SK-N-SH (cell line): Measurements from ENCODE around the gene TRIM40. TPM values are rescaled to one million over a fixed set of nuclear protein-coding genes. Genes with fewer than 3 reads are reported as not detected.

Source experiments
- CTCF ChIA-PET: fragments of 300-600, 350-600 bp; formaldehyde crosslinking; extraction: SDS; loops from one replicate; lab custom pipeline; 2021; lab: Yijun Ruan, JAX
- POLR2A ChIA-PET: fragments of 350-600 bp; sonication (Branson Sonifier 250); formaldehyde crosslinking; extraction: SDS; loops from one replicate; lab custom pipeline; 2020; ENCODE audit warnings: antibody characterized with exemption, inconsistent platforms; lab: Yijun Ruan, JAX
- DNase-seq: peaks from one replicate; pipeline ENCODE4 v3.0.0; 2012
- H2AFZ ChIP-seq: fragments of 200-600 bp; sonication (generic); 2 replicates; pipeline ENCODE4 v1.8.1; 2016; ENCODE audit warnings: antibody characterized with exemption, mild to moderate bottlenecking, low read depth
- H3F3A ChIP-seq: fragments of 200-600 bp; sonication (generic); replicated peaks from 2 replicates; pipeline ENCODE3; 2016; ENCODE audit warnings: antibody characterized with exemption, mild to moderate bottlenecking; ENCODE audit not compliant: insufficient read depth
- H3K27ac ChIP-seq, 2 experiments: fragments of 200-500 bp in 1 of 2; fragments of 200-600 bp in 1 of 2; sonication (Bioruptor generic) in 1 of 2; sonication (generic), shearing (Covaris generic) in 1 of 2; 2 replicates each; pipeline versions ENCODE4 v1.5.1 to v1.6.1; 2014 to 2016; ENCODE audit warnings: low read depth in 2 of 2, inconsistent platforms in 1 of 2, low read length in 1 of 2, mild to moderate bottlenecking in 1 of 2, mixed read lengths in 1 of 2
- H3K27me3 ChIP-seq: fragments of 200-600 bp; sonication (generic), shearing (Covaris generic); 2 replicates; pipeline ENCODE4 v1.6.1; 2016; ENCODE audit warnings: mixed run types; ENCODE audit not compliant: insufficient read depth
- H3K36me3 ChIP-seq, 2 experiments: fragments of 200-500 bp in 1 of 2; fragments of 200-600 bp in 1 of 2; sonication (Bioruptor generic) in 1 of 2; sonication (generic) in 1 of 2; replicated peaks in 1 of 2; 2 replicates each; pipeline versions ENCODE3 to v1.5.1; 2014 to 2016; ENCODE audit warnings: low read length in 1 of 2, mild to moderate bottlenecking in 1 of 2; ENCODE audit not compliant: insufficient read depth in 2 of 2, control insufficient read depth in 1 of 2
- H3K4me1 ChIP-seq, 2 experiments: fragments of 200-500 bp in 1 of 2; fragments of 200-600 bp in 1 of 2; sonication (Bioruptor generic) in 1 of 2; sonication (generic), shearing (Covaris generic) in 1 of 2; 2 replicates each; pipeline versions ENCODE4 v1.5.1 to v1.6.1; 2014 to 2016; ENCODE audit warnings: low read depth in 1 of 2, low read length in 1 of 2, mixed run types in 1 of 2; ENCODE audit not compliant: insufficient read depth in 2 of 2, control insufficient read depth in 1 of 2
- H3K4me2 ChIP-seq: fragments of 200-600 bp; sonication (generic), shearing (Covaris generic); 2 replicates; pipeline ENCODE4 v1.6.1; 2017; ENCODE audit warnings: mixed run types
- H3K4me3 ChIP-seq, 2 experiments: fragments of 200-500 bp in 1 of 2; fragments of 200-600 bp in 1 of 2; sonication (Bioruptor generic) in 1 of 2; sonication (generic), shearing (Covaris generic) in 1 of 2; 2 replicates each; pipeline versions ENCODE4 v1.5.1 to v1.8.1; 2014 to 2016; ENCODE audit warnings: low read depth in 2 of 2, inconsistent platforms in 1 of 2, low read length in 1 of 2, mild to moderate bottlenecking in 1 of 2, mixed read lengths in 1 of 2, moderate library complexity in 1 of 2
- H3K79me2 ChIP-seq: fragments of 200-600 bp; sonication (generic); 2 replicates; pipeline ENCODE4 v1.8.1; 2017; ENCODE audit warnings: mild to moderate bottlenecking; ENCODE audit not compliant: insufficient read depth
- H3K9ac ChIP-seq: fragments of 200-600 bp; sonication (generic); 2 replicates; pipeline ENCODE4 v1.6.1; 2017; ENCODE audit warnings: mixed run types
- H3K9me2 ChIP-seq: fragments of 200-600 bp; sonication (generic); 2 replicates; pipeline ENCODE4 v1.6.1; 2017; ENCODE audit warnings: mixed run types
- H3K9me3 ChIP-seq: fragments of 200-600 bp; sonication (generic); 2 replicates; pipeline ENCODE4 v1.6.1; 2017; ENCODE audit warnings: mixed run types, mild to moderate bottlenecking, moderate library complexity
- H4K20me1 ChIP-seq: fragments of 200-600 bp; sonication (generic); 2 replicates; pipeline ENCODE4 v1.6.1; 2017; ENCODE audit warnings: mild to moderate bottlenecking, mixed run types; ENCODE audit not compliant: insufficient read depth
- ELF1 ChIP-seq: IDR thresholded peaks from 2 replicates; pipeline ENCODE4 v1.4.0; 2012
- EP300 ChIP-seq, 2 experiments: IDR thresholded peaks; 2 replicates each; pipeline versions ENCODE4 v1.4.0 to v1.6.1; 2012; ENCODE audit warnings: borderline replicate concordance in 1 of 2, low read depth in 1 of 2, low read length in 1 of 2
- EZH2phosphoT487 ChIP-seq: fragments of 200-600 bp; sonication (generic); IDR thresholded peaks from 2 replicates; pipeline ENCODE4 v1.6.1; 2017; ENCODE audit warnings: low read depth, mixed run types, mild to moderate bottlenecking, antibody characterized with exemption, moderate library complexity, borderline replicate concordance
- FOSL2 ChIP-seq: IDR thresholded peaks from 2 replicates; pipeline ENCODE4 v1.4.0; 2012; ENCODE audit warnings: low read depth, mild to moderate bottlenecking, moderate library complexity, borderline replicate concordance
- FOXJ3 ChIP-seq: sonication (generic); formaldehyde crosslinking; IDR thresholded peaks from 2 replicates; pipeline ENCODE4 v1.5.1; 2020; ENCODE audit warnings: mild to moderate bottlenecking, missing genetic modification reagents
- GABPA ChIP-seq: IDR thresholded peaks from 2 replicates; pipeline ENCODE4 v1.4.0; 2012; ENCODE audit warnings: low read depth, mild to moderate bottlenecking
- GATA2 ChIP-seq: sonication (generic); formaldehyde crosslinking; IDR thresholded peaks from 2 replicates; pipeline ENCODE4 v1.5.0; 2020; ENCODE audit warnings: mild to moderate bottlenecking, missing genetic modification reagents
- MEF2A ChIP-seq: IDR thresholded peaks from 2 replicates; pipeline ENCODE4 v1.4.0; 2012; ENCODE audit warnings: low read depth, borderline replicate concordance
- NRF1 ChIP-seq: IDR thresholded peaks from 2 replicates; pipeline ENCODE4 v1.6.1; 2012; ENCODE audit warnings: low read depth, mild to moderate bottlenecking, low read length
- RAD21 ChIP-seq: IDR thresholded peaks from 2 replicates; pipeline ENCODE4 v1.6.1; 2012; ENCODE audit warnings: mild to moderate bottlenecking, low read length
- RCOR1 ChIP-seq: fragments of 150-350 bp; IDR thresholded peaks from 2 replicates; pipeline ENCODE4 v1.6.1; 2017; ENCODE audit warnings: antibody characterized with exemption, low read length
- RFX5 ChIP-seq: IDR thresholded peaks from 2 replicates; pipeline ENCODE4 v1.6.1; 2012; ENCODE audit warnings: mild to moderate bottlenecking, improper control_type of control experiment, low read length
- SMC3 ChIP-seq: IDR thresholded peaks from 2 replicates; pipeline ENCODE4 v1.6.1; 2012; ENCODE audit warnings: low read depth, low read length, improper control_type of control experiment
- TCF12 ChIP-seq: IDR thresholded peaks from 2 replicates; pipeline ENCODE4 v1.4.0; 2012
- WGBS: methylation state at CpG from one replicate; pipeline ENCODE4 v1.1.6; 2017; ENCODE audit warnings: low lambda C conversion rate; 5-methylcytosine and 5-hydroxymethylcytosine counted together
- polyA plus RNA-seq, 3 experiments: library from polyadenylated mRNA; depleted of rRNA; stranded (reverse); fragments of >200 nt; gene quantifications; 2 replicates each; pipeline ENCODE4 v1.2.3, GENCODE V29; 2012
- TF ChIP-seq, protein P1 (sequence below): IDR thresholded peaks from 2 replicates; pipeline ENCODE4 v1.4.0; 2012; ENCODE audit warnings: low read depth
- TF ChIP-seq, protein P2 (sequence below): fragments of 200-600 bp; sonication (generic); IDR thresholded peaks from 2 replicates; pipeline ENCODE4 v1.6.1; 2017; ENCODE audit warnings: antibody characterized with exemption, mild to moderate bottlenecking, moderate library complexity
- TF ChIP-seq, protein P3 (sequence below): IDR thresholded peaks from 2 replicates; pipeline ENCODE4 v1.4.0; 2012; ENCODE audit warnings: low read depth, borderline replicate concordance
- TF ChIP-seq, protein P4 (sequence below): fragments of 150-350 bp; IDR thresholded peaks from 2 replicates; pipeline ENCODE4 v1.6.1; 2016; ENCODE audit warnings: mild to moderate bottlenecking, low read depth, low read length
- TF ChIP-seq, protein P5 (sequence below): IDR thresholded peaks from 2 replicates; pipeline ENCODE4; 2012
- TF ChIP-seq, protein P6 (sequence below): fragments of 150-350 bp; IDR thresholded peaks from 2 replicates; pipeline ENCODE4 v1.6.1; 2017; ENCODE audit warnings: antibody characterized with exemption, low read length, low read depth, borderline replicate concordance

Gene TRIM40
- polyA plus RNA-seq, 1 of the 3 experiments (the other 2 are of a cell fraction), result not detected

DNA sequence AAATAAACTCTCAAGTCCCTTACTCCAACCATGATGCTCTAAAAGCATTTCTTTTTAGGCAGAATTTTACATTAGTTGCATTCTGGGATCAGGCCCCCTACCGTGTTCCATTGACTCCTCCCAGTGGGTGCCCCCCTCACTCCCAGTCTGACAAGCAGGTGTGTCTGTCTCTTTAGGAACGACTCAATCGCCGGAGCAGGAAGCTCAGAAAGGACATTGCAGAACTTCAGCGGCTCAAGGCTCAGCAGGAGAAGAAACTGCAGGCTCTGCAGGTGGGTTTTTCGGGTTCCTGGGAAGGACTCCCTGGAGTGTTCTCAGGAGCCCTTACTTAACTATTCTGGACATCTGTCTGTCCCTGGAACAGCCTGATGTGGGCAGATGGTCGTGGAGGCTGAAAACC, 9.9 kb downstream of the TRIM40 start (continued):
- TF ChIP-seq EP300 (IDR thresholded peaks at IDR 0.05; ENCODE audit: borderline replicate concordance in 1 of 2, low read depth in 1 of 2, low read length in 1 of 2), result no peak
- no peak for TF ChIP-seq GATA2 (CRISPR knock-in tag)
- TF ChIP-seq, protein P1, sequence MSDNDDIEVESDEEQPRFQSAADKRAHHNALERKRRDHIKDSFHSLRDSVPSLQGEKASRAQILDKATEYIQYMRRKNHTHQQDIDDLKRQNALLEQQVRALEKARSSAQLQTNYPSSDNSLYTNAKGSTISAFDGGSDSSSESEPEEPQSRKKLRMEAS, result no peak
- TF ChIP-seq, protein P2, sequence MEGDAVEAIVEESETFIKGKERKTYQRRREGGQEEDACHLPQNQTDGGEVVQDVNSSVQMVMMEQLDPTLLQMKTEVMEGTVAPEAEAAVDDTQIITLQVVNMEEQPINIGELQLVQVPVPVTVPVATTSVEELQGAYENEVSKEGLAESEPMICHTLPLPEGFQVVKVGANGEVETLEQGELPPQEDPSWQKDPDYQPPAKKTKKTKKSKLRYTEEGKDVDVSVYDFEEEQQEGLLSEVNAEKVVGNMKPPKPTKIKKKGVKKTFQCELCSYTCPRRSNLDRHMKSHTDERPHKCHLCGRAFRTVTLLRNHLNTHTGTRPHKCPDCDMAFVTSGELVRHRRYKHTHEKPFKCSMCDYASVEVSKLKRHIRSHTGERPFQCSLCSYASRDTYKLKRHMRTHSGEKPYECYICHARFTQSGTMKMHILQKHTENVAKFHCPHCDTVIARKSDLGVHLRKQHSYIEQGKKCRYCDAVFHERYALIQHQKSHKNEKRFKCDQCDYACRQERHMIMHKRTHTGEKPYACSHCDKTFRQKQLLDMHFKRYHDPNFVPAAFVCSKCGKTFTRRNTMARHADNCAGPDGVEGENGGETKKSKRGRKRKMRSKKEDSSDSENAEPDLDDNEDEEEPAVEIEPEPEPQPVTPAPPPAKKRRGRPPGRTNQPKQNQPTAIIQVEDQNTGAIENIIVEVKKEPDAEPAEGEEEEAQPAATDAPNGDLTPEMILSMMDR, result no peak
- TF ChIP-seq, all 33 proteins: peak for 0

DNA sequence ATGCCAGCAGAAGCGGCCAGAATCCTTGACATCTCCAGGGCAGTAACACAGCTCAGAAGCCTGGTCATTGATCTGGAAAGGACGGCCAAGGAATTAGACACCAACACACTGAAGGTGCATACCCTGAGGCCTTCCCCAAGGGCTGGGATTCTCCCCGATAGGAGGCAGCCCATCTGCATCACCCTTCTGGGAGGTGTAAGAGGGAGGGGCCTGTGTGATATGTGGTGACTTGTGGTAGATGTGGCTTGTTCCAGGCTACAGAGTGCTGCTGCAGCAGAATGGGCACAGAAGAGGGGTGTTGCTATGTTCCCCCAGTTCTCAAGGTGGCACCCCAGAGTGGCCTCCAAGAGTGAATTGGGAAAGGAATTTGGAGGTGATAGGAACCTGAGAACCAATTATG, 11.2 kb downstream of the TRIM40 start:
- H3K4me1 ChIP-seq, result peaks cover 0 to 6% of the 10 kb centered on the region in 2 experiments; a peak in 2 of 4 replicates
- DNase-seq, result no peak
- H3K9me3 ChIP-seq, result no peaks in the 10 kb centered on the region
- no peak overlapping the region for H3K4me2 ChIP-seq
- H3K27me3 ChIP-seq, result peaks cover 19% of the 10 kb centered on the region
- ChIA-PET POLR2A (no interaction called here), CTCF (interaction anchor here (0.5 to 9.3 kb wide), 5 partner anchors 16 to 474 kb away, joined by 3 to 91 read pairs (median 4); no protein-coding TSS in a partner anchor)
- H4K20me1 ChIP-seq, result no peaks in the 10 kb centered on the region
- no peaks in the 10 kb centered on the region for H3K36me3 ChIP-seq
- no peak overlapping the region for H3K4me3 ChIP-seq
- H3K9me2 ChIP-seq, result no peaks in the 10 kb centered on the region
- H3F3A ChIP-seq, result no peaks in the 10 kb centered on the region
- 14% methylated on average over 1 of the region's 3 CpGs for WGBS
- no peak overlapping the region for H3K9ac ChIP-seq
- H2AFZ ChIP-seq, result no peak overlapping the region
- no peak for TF ChIP-seq RFX5
- TF ChIP-seq FOXJ3 (CRISPR knock-in tag), result no peak
- TF ChIP-seq SMC3, result no peak
- no peak for TF ChIP-seq ELF1
- TF ChIP-seq, protein P3, sequence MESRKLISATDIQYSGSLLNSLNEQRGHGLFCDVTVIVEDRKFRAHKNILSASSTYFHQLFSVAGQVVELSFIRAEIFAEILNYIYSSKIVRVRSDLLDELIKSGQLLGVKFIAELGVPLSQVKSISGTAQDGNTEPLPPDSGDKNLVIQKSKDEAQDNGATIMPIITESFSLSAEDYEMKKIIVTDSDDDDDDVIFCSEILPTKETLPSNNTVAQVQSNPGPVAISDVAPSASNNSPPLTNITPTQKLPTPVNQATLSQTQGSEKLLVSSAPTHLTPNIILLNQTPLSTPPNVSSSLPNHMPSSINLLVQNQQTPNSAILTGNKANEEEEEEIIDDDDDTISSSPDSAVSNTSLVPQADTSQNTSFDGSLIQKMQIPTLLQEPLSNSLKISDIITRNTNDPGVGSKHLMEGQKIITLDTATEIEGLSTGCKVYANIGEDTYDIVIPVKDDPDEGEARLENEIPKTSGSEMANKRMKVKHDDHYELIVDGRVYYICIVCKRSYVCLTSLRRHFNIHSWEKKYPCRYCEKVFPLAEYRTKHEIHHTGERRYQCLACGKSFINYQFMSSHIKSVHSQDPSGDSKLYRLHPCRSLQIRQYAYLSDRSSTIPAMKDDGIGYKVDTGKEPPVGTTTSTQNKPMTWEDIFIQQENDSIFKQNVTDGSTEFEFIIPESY, result no peak
- TF ChIP-seq, protein P1, result no peak
- TF ChIP-seq EP300 (IDR thresholded peaks at IDR 0.05; ENCODE audit: borderline replicate concordance in 1 of 2, low read depth in 1 of 2, low read length in 1 of 2), result no peak
- TF ChIP-seq, protein P4, sequence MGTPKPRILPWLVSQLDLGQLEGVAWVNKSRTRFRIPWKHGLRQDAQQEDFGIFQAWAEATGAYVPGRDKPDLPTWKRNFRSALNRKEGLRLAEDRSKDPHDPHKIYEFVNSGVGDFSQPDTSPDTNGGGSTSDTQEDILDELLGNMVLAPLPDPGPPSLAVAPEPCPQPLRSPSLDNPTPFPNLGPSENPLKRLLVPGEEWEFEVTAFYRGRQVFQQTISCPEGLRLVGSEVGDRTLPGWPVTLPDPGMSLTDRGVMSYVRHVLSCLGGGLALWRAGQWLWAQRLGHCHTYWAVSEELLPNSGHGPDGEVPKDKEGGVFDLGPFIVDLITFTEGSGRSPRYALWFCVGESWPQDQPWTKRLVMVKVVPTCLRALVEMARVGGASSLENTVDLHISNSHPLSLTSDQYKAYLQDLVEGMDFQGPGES, result no peak
- no peak for TF ChIP-seq GABPA
- no peak for TF ChIP-seq FOSL2
- no peak for TF ChIP-seq RAD21
- TF ChIP-seq, protein P5, sequence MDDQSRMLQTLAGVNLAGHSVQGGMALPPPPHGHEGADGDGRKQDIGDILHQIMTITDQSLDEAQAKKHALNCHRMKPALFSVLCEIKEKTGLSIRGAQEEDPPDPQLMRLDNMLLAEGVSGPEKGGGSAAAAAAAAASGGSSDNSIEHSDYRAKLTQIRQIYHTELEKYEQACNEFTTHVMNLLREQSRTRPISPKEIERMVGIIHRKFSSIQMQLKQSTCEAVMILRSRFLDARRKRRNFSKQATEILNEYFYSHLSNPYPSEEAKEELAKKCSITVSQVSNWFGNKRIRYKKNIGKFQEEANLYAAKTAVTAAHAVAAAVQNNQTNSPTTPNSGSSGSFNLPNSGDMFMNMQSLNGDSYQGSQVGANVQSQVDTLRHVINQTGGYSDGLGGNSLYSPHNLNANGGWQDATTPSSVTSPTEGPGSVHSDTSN, result no peak
- no peak for TF ChIP-seq NRF1
- TF ChIP-seq EZH2phosphoT487, result no peak
- no peak for TF ChIP-seq MEF2A
- TF ChIP-seq, protein P2, result no peak
- no peak for TF ChIP-seq RCOR1
- TF ChIP-seq TCF12, result no peak
- TF ChIP-seq, protein P6, sequence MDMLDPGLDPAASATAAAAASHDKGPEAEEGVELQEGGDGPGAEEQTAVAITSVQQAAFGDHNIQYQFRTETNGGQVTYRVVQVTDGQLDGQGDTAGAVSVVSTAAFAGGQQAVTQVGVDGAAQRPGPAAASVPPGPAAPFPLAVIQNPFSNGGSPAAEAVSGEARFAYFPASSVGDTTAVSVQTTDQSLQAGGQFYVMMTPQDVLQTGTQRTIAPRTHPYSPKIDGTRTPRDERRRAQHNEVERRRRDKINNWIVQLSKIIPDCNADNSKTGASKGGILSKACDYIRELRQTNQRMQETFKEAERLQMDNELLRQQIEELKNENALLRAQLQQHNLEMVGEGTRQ, result no peak
- H3K79me2 ChIP-seq, result no peaks in the 10 kb centered on the region
- H3K27ac ChIP-seq, result no peak overlapping the region
